HEK293 (cell line): Measurements from ENCODE around the gene TMEM239.

Experiments used
- CTCF ChIP-seq: fragments of 450-650 bp; formaldehyde crosslinking; IDR thresholded peaks from 2 replicates; pipeline ENCODE4 v1.5.1; 2016; ENCODE audit warnings: missing biosample characterization, missing genetic modification characterization
- PATZ1 ChIP-seq: fragments of 450-650 bp; formaldehyde crosslinking; IDR thresholded peaks from 2 replicates; pipeline ENCODE4 v1.5.1; 2016; ENCODE audit warnings: missing biosample characterization, missing genetic modification characterization
- ZBTB26 ChIP-seq: fragments of 450-650 bp; formaldehyde crosslinking; optimal IDR thresholded peaks from 2 replicates; pipeline ENCODE3; 2016; ENCODE audit warnings: missing biosample characterization, mild to moderate bottlenecking, missing genetic modification characterization
- ZBTB49 ChIP-seq: fragments of 450-650 bp; formaldehyde crosslinking; IDR thresholded peaks from 2 replicates; pipeline ENCODE4 v1.5.1; 2016; ENCODE audit warnings: missing biosample characterization, missing genetic modification characterization, low read depth
- ZBTB7A ChIP-seq: fragments of 450-650 bp; formaldehyde crosslinking; IDR thresholded peaks from 2 replicates; pipeline ENCODE4 v1.5.1; 2016; ENCODE audit warnings: low read depth, missing biosample characterization, missing genetic modification characterization
- ZNF292 ChIP-seq: fragments of 450-650 bp; formaldehyde crosslinking; IDR thresholded peaks from 2 replicates; pipeline ENCODE4 v1.5.1; 2016; ENCODE audit warnings: low read depth, missing biosample characterization, missing genetic modification characterization, borderline replicate concordance
- ZNF302 ChIP-seq: fragments of 450-650 bp; formaldehyde crosslinking; IDR thresholded peaks from 2 replicates; pipeline ENCODE4 v1.5.1; 2016; ENCODE audit warnings: missing biosample characterization, missing genetic modification characterization, low read depth
- ZNF324 ChIP-seq: fragments of 450-650 bp; formaldehyde crosslinking; IDR thresholded peaks from 2 replicates; pipeline ENCODE4 v1.5.1; 2016; ENCODE audit warnings: missing biosample characterization, missing genetic modification characterization
- ZNF623 ChIP-seq: fragments of 450-650 bp; formaldehyde crosslinking; IDR thresholded peaks from 2 replicates; pipeline ENCODE4 v1.5.1; 2016; ENCODE audit warnings: missing biosample characterization, missing genetic modification characterization
- ZNF785 ChIP-seq: fragments of 450-650 bp; formaldehyde crosslinking; IDR thresholded peaks from 2 replicates; pipeline ENCODE4 v1.5.1; 2016; ENCODE audit warnings: missing biosample characterization, missing genetic modification characterization
- ZSCAN16 ChIP-seq: fragments of 450-650 bp; formaldehyde crosslinking; IDR thresholded peaks from 2 replicates; pipeline ENCODE4 v1.5.1; 2016; ENCODE audit warnings: missing biosample characterization, missing genetic modification characterization
- ZSCAN18 ChIP-seq: fragments of 450-650 bp; formaldehyde crosslinking; IDR thresholded peaks from 2 replicates; pipeline ENCODE4 v1.5.1; 2016; ENCODE audit warnings: missing biosample characterization, missing genetic modification characterization

GRCh38 chr20:2798095-2798805 is 17.9 kb upstream of the TMEM239 start:
- TF ChIP-seq ZNF623 (tag by site-specific recombination) (no peak), CTCF (tag by site-specific recombination) (no peak), ZNF785 (no peak), PATZ1 (tag by site-specific recombination) (no peak), ZSCAN18 (tag by site-specific recombination) (no peak), ZBTB49 (tag by site-specific recombination) (no peak), ZNF324 (no peak), ZNF302 (tag by site-specific recombination) (no peak), ZNF292 (tag by site-specific recombination) (no peak), ZSCAN16 (no peak), ZBTB26 (tag by site-specific recombination) (no peak), ZBTB7A (no peak)
